ENCODE data around the gene ZFY.

Gene ZFY

GRCh38 chrY:2934861-2935715 lies at the start of gene ZFY:
TSS of gene ZFY (plus strand) at chrY:2935381. CDS start at chrY:2953937, 18,556 bp downstream.
- DNase-seq = peak; percentile 58

GRCh38 chrY:2885880-2886279 lies 49.3 kb upstream of the ZFY start:
- no peak for DNase-seq

GRCh38 chrY:2887386-2887785 lies 47.8 kb upstream of the ZFY start:
- DNase-seq = peak; percentile 80

- DNase-seq = peak; percentile 53
Measured at GRCh38 chrY:2887955-2888354, 47.2 kb upstream of the ZFY start.

- DNase-seq = no peak
Measured at GRCh38 chrY:2893471-2893870, 41.7 kb upstream of the ZFY start.

GRCh38 chrY:2896050-2896449 lies 39.1 kb upstream of the ZFY start:
- DNase-seq = no peak

- peak; percentile 69 for DNase-seq
Measured at GRCh38 chrY:2907356-2907755, 27.8 kb upstream of the ZFY start.

- DNase-seq = peak; percentile 48
Measured at GRCh38 chrY:2913066-2913815, 21.9 kb upstream of the ZFY start.

- DNase-seq = no peak
Measured at GRCh38 chrY:2934078-2934477, 1.1 kb upstream of the ZFY start.

- DNase-seq = peak; percentile 87
Measured at GRCh38 chrY:2935716-2936435, 695 bp downstream of the ZFY start.

GRCh38 chrY:2936436-2936750 lies 1.2 kb downstream of the ZFY start:
- no peak for DNase-seq

GRCh38 chrY:2937149-2937548 lies 2.0 kb downstream of the ZFY start:
- DNase-seq = no peak

- DNase-seq = no peak
Measured at GRCh38 chrY:2949590-2950252, 14.5 kb downstream of the ZFY start.

GRCh38 chrY:2950655-2951054 lies 15.5 kb downstream of the ZFY start:
- DNase-seq = no peak

- no peak for DNase-seq
Measured at GRCh38 chrY:2952912-2953311, 17.7 kb downstream of the ZFY start.

- no peak for DNase-seq
Measured at GRCh38 chrY:2954735-2955134, 19.6 kb downstream of the ZFY start.

GRCh38 chrY:2955561-2955960 lies 20.4 kb downstream of the ZFY start:
- DNase-seq = no peak

- no peak for DNase-seq
Measured at GRCh38 chrY:2962061-2962460, 26.9 kb downstream of the ZFY start.

- DNase-seq = no peak
Measured at GRCh38 chrY:2964814-2965213, 29.6 kb downstream of the ZFY start.

GRCh38 chrY:2965629-2966028 lies 30.4 kb downstream of the ZFY start:
- no peak for DNase-seq

- DNase-seq = peak; percentile 13
Measured at GRCh38 chrY:2969561-2969960, 34.4 kb downstream of the ZFY start.

GRCh38 chrY:2972708-2973107 lies 37.5 kb downstream of the ZFY start:
- DNase-seq = no peak

GRCh38 chrY:2973110-2973751 lies 38.0 kb downstream of the ZFY start:
- DNase-seq = peak; percentile 1
